Mesenchymal stem cell (in vitro differentiated cells and primary cell): ENCODE results near the gene VEGFB.

Experiments
- DNase-seq: peaks from one replicate; pipeline ENCODE4 v3.0.0-alpha.2; 2013
- H2AFZ ChIP-seq: one replicate; pipeline ENCODE4 v1.6.1; 2013; ENCODE audit warnings: low read depth, mild to moderate bottlenecking, control low read depth, inconsistent platforms, low read length, moderate library complexity
- H2AK5ac ChIP-seq: 2 replicates; pipeline ENCODE4 v1.6.1; 2013; ENCODE audit warnings: low read length, moderate library complexity, mild to moderate bottlenecking, inconsistent platforms; ENCODE audit not compliant: severe bottlenecking
- H2BK120ac ChIP-seq: one replicate; pipeline ENCODE4 v1.6.1; 2013; ENCODE audit warnings: low read depth, mild to moderate bottlenecking, inconsistent platforms, low read length, moderate library complexity
- H2BK12ac ChIP-seq, 2 experiments: one replicate each; pipeline ENCODE4 v1.6.1; 2013; ENCODE audit warnings: inconsistent platforms in 2 of 2, low read length in 2 of 2, mild to moderate bottlenecking in 2 of 2, moderate library complexity in 2 of 2, control low read depth in 1 of 2
- H2BK15ac ChIP-seq: one replicate; pipeline ENCODE4 v1.6.1; 2013; ENCODE audit warnings: mild to moderate bottlenecking, low read depth, inconsistent platforms; ENCODE audit not compliant: poor library complexity, severe bottlenecking
- H2BK5ac ChIP-seq: 2 replicates; pipeline ENCODE4 v1.6.1; 2013; ENCODE audit warnings: low read depth, mild to moderate bottlenecking, low read length, control low read depth, inconsistent platforms; ENCODE audit not compliant: poor library complexity, severe bottlenecking
- H3K14ac ChIP-seq, 2 experiments: one replicate each; pipeline ENCODE4 v1.6.1; 2013; ENCODE audit warnings: inconsistent platforms in 2 of 2, low read length in 2 of 2, control low read depth in 1 of 2, mild to moderate bottlenecking in 1 of 2, moderate library complexity in 1 of 2
- H3K18ac ChIP-seq, 2 experiments: one replicate each; pipeline ENCODE4 v1.6.1; 2013; ENCODE audit warnings: inconsistent platforms in 2 of 2, low read length in 2 of 2, control low read depth in 1 of 2, low read depth in 1 of 2, mild to moderate bottlenecking in 1 of 2
- H3K23ac ChIP-seq, 2 experiments: one replicate each; pipeline ENCODE4 v1.6.1; 2013; ENCODE audit warnings: inconsistent platforms in 2 of 2, low read length in 2 of 2, mild to moderate bottlenecking in 2 of 2, moderate library complexity in 2 of 2, control low read depth in 1 of 2
- H3K27ac ChIP-seq: 2 replicates; pipeline ENCODE4 v1.5.1; 2013; ENCODE audit warnings: mild to moderate bottlenecking, moderate library complexity, low read length, control low read depth, inconsistent platforms; ENCODE audit not compliant: poor library complexity, severe bottlenecking
- H3K27me3 ChIP-seq, 2 experiments: 2 replicates each; pipeline versions ENCODE4 v1.6.1 to v1.7.0; 2013; ENCODE audit warnings: low read length in 2 of 2, mild to moderate bottlenecking in 2 of 2, moderate library complexity in 2 of 2, control low read depth in 1 of 2, inconsistent platforms in 1 of 2; ENCODE audit not compliant: control insufficient read depth in 1 of 2, insufficient read depth in 1 of 2
- H3K36me3 ChIP-seq, 2 experiments: 2 replicates each; pipeline versions ENCODE4 v1.6.1 to v1.7.0; 2013; ENCODE audit warnings: low read length in 2 of 2, control low read depth in 1 of 2, inconsistent platforms in 1 of 2, low read depth in 1 of 2, mild to moderate bottlenecking in 1 of 2; ENCODE audit not compliant: insufficient read depth in 2 of 2, control insufficient read depth in 1 of 2
- H3K4ac ChIP-seq, 2 experiments: one replicate each; pipeline ENCODE4 v1.6.1; 2013; ENCODE audit warnings: inconsistent platforms in 2 of 2, low read length in 2 of 2, mild to moderate bottlenecking in 2 of 2, moderate library complexity in 2 of 2, control low read depth in 1 of 2, low read depth in 1 of 2
- H3K4me1 ChIP-seq: 2 replicates; pipeline ENCODE4 v1.6.1; 2013; ENCODE audit warnings: low read depth, low read length, control low read depth; ENCODE audit not compliant: control insufficient read depth, insufficient read depth
- H3K4me2 ChIP-seq: 2 replicates; pipeline ENCODE4 v1.6.1; 2013; ENCODE audit warnings: low read length, mild to moderate bottlenecking, inconsistent platforms; ENCODE audit not compliant: poor library complexity, severe bottlenecking
- H3K4me3 ChIP-seq, 2 experiments: 2 replicates each; pipeline versions ENCODE4 v1.5.1 to v1.7.0; 2013; ENCODE audit warnings: low read length in 2 of 2, mild to moderate bottlenecking in 2 of 2, control low read depth in 1 of 2, low read depth in 1 of 2; ENCODE audit not compliant: insufficient read depth in 1 of 2
- H3K79me1 ChIP-seq: replicated peaks from 2 replicates; pipeline ENCODE4 v1.6.1; 2013; ENCODE audit warnings: mild to moderate bottlenecking, control low read depth, low read length, inconsistent platforms; ENCODE audit not compliant: poor library complexity, severe bottlenecking
- H3K9ac ChIP-seq: 2 replicates; pipeline ENCODE4 v1.7.0; 2013; ENCODE audit warnings: mild to moderate bottlenecking, low read length, moderate library complexity
- H3K9me3 ChIP-seq: 2 replicates; pipeline ENCODE4 v1.7.0; 2013; ENCODE audit warnings: mild to moderate bottlenecking, low read length; ENCODE audit not compliant: control insufficient read depth
- H4K8ac ChIP-seq: one replicate; pipeline ENCODE4 v1.6.1; 2013; ENCODE audit warnings: inconsistent platforms, mild to moderate bottlenecking, low read length, moderate library complexity
- H4K91ac ChIP-seq: one replicate; pipeline ENCODE4 v1.6.1; 2013; ENCODE audit warnings: mild to moderate bottlenecking, low read length, inconsistent platforms
- WGBS: methylation state at CpG from one replicate; pipeline ENCODE4 v1.1.7; 2013; ENCODE audit warnings: mixed read lengths; 5-methylcytosine and 5-hydroxymethylcytosine counted together

VEGFB gene

GRCh38 chr11:64204464-64204989, 29.9 kb upstream of the VEGFB start:
- Histone ChIP-seq H3K36me3 (peaks cover 64 to 70% of the 10 kb centered on the region in 2 experiments), H3K79me1 (peaks cover 14% of the 10 kb centered on the region), H2BK120ac (peak overlapping the region; percentile 23), H2BK12ac (no peak overlapping the region), H2AFZ (no peak overlapping the region), H3K4me3 (no peak overlapping the region), H3K27me3 (no peaks in the 10 kb centered on the region), H3K4me2 (no peak overlapping the region), H2BK15ac (no peak overlapping the region), H3K18ac (no peak overlapping the region), H4K91ac (no peak overlapping the region), H2BK5ac (no peak overlapping the region), H4K8ac (no peak overlapping the region), H3K27ac (no peak overlapping the region), H3K14ac (no peak overlapping the region), H3K9ac (no peak overlapping the region), H3K4ac (no peak overlapping the region), H3K4me1 (peaks cover 31% of the 10 kb centered on the region), H3K9me3 (no peaks in the 10 kb centered on the region), H2AK5ac (no peak overlapping the region), H3K23ac (no peak overlapping the region)
- DNase-seq = peak; percentile 92
- WGBS = 67% methylated on average over 6 of the region's 7 CpGs

GRCh38 chr11:64206457-64207255, 27.7 kb upstream of the VEGFB start, which contains the start of gene FERMT3:
TSS of gene FERMT3 (plus strand) at chr11:64206721. CDS start at chr11:64207365, 644 bp downstream.
- Histone ChIP-seq H3K4ac (peak within 1 kb of the TSS; percentile 56 to 66), H2BK120ac (peak within 1 kb of the TSS; percentile 64), H3K23ac (no peak within 1 kb of the TSS), H3K79me1 (peaks cover 12% of the 10 kb centered on the region), H2AK5ac (peak within 1 kb of the TSS; percentile 62), H3K4me1 (peaks cover 31% of the 10 kb centered on the region), H2BK15ac (peak within 1 kb of the TSS; percentile 87), H2BK5ac (no peak within 1 kb of the TSS), H3K14ac (peak within 1 kb of the TSS in 1 of 2 experiments; percentile 35), H3K4me3 (peak within 1 kb of the TSS in 1 of 2 experiments; percentile 65), H3K9me3 (no peaks in the 10 kb centered on the region), H3K27me3 (no peaks in the 10 kb centered on the region), H3K4me2 (no peak within 1 kb of the TSS), H2AFZ (no peak within 1 kb of the TSS), H2BK12ac (peak within 1 kb of the TSS; percentile 8 to 75), H3K27ac (peak within 1 kb of the TSS; percentile 62), H3K36me3 (peaks cover 47 to 69% of the 10 kb centered on the region in 2 experiments), H4K91ac (peak within 1 kb of the TSS; percentile 97), H3K9ac (peak within 1 kb of the TSS; percentile 70), H4K8ac (peak within 1 kb of the TSS; percentile 98), H3K18ac (peak within 1 kb of the TSS; percentile 85 to 97)
- WGBS = 94% methylated on average over 27 of the region's 27 CpGs
- no peak for DNase-seq

- H3K79me1 ChIP-seq = peaks cover 12% of the 10 kb centered on the region
- WGBS = 53% methylated on average over 26 of the region's 30 CpGs
- H3K27ac ChIP-seq = peak overlapping the region; percentile 62
- H3K4me1 ChIP-seq = peaks cover 31% of the 10 kb centered on the region
- H2AFZ ChIP-seq = peak overlapping the region; percentile 66
- peak overlapping the region; percentile 77 for H2BK120ac ChIP-seq
- peak overlapping the region; percentile 54 for H2AK5ac ChIP-seq
- H2BK12ac ChIP-seq = peak overlapping the region; percentile 75 to 78
- no peaks in the 10 kb centered on the region for H3K9me3 ChIP-seq
- H3K9ac ChIP-seq = peak overlapping the region; percentile 70
- peak overlapping the region; percentile 97 for H4K91ac ChIP-seq
- peak overlapping the region; percentile 77 to 81 for H3K4ac ChIP-seq
- no peaks in the 10 kb centered on the region for H3K27me3 ChIP-seq
- H3K14ac ChIP-seq = peak overlapping the region in 1 of 2 experiments; percentile 91
- H3K36me3 ChIP-seq = peaks cover 46 to 73% of the 10 kb centered on the region in 2 experiments
- H3K4me2 ChIP-seq = no peak overlapping the region
- H3K4me3 ChIP-seq = peak overlapping the region in 1 of 2 experiments; percentile 65
- peak overlapping the region; percentile 85 to 97 for H3K18ac ChIP-seq
- no peak overlapping the region for H2BK5ac ChIP-seq
- peak overlapping the region; percentile 98 for H4K8ac ChIP-seq
- peak overlapping the region; percentile 87 for H2BK15ac ChIP-seq
- no peak overlapping the region for H3K23ac ChIP-seq
- DNase-seq = peak; percentile 81
Observed at GRCh38 chr11:64207256-64208085, 26.9 kb upstream of the VEGFB start.
